Heart left ventricle (tissue), 16 donors: ENCODE data around the gene FAF1. TPM values are rescaled to one million over a fixed set of nuclear protein-coding genes. Genes with fewer than 3 reads are reported as not detected.

Source experiments
- ATAC-seq, 4 donors: fragments of 200-7000 bp; cut with Tn5 transposase; one replicate each; pipeline ENCODE4 v1.9.1; 2020 to 2022; ENCODE audit warnings: moderate library complexity in 4 of 4, mild to moderate bottlenecking in 3 of 4, moderate number of reproducible peaks in 1 of 4
- DNase-seq, 5 donors: peaks; one replicate each; pipeline ENCODE4 v3.0.0-alpha.2; 2020
- H3K27ac ChIP-seq, 12 donors: fragments of 200-600 bp; sonication (generic) in 4 of 12; one replicate each; pipeline versions ENCODE4 v1.5.0 to v1.8.0; 2016 to 2022; ENCODE audit warnings: mild to moderate bottlenecking in 2 of 12
- H3K27me3 ChIP-seq, 9 donors: fragments of 200-600 bp; sonication (generic) in 2 of 9; one replicate each; pipeline versions ENCODE4 v1.5.1 to v1.8.0; 2016 to 2022; ENCODE audit warnings: mild to moderate bottlenecking in 3 of 9
- H3K36me3 ChIP-seq, 9 donors: fragments of 200-600 bp; sonication (generic) in 2 of 9; one replicate each; pipeline versions ENCODE4 v1.5.0 to v1.8.0; 2018 to 2022; ENCODE audit warnings: mild to moderate bottlenecking in 2 of 9
- H3K4me1 ChIP-seq, 12 donors: fragments of 200-600 bp; sonication (generic) in 4 of 12; one replicate each; pipeline versions ENCODE4 v1.5.0 to v1.8.0; 2016 to 2022; ENCODE audit warnings: mild to moderate bottlenecking in 3 of 12
- H3K4me3 ChIP-seq, 12 donors: fragments of 200-600 bp; sonication (generic) in 4 of 12; one replicate each; pipeline versions ENCODE4 v1.5.0 to v1.8.0; 2017 to 2022; ENCODE audit warnings: mild to moderate bottlenecking in 9 of 12, moderate library complexity in 4 of 12
- H3K9me3 ChIP-seq, 12 donors: fragments of 200-600 bp; sonication (generic) in 4 of 12; one replicate each; pipeline versions ENCODE4 v1.5.0 to v1.8.0; 2016 to 2022; ENCODE audit warnings: mild to moderate bottlenecking in 1 of 12
- POLR2A ChIP-seq, 2 donors: fragments of 450-650 bp; IDR thresholded peaks; one replicate each; pipeline ENCODE4 v1.6.1; 2017; ENCODE audit warnings: antibody characterized with exemption in 2 of 2, mild to moderate bottlenecking in 2 of 2, moderate library complexity in 2 of 2
- WGBS, 4 donors: extraction: QIAGEN DNeasy Blood & Tissue Kit in 2 of 4; methylation state at CpG; one replicate each; pipeline versions ENCODE4 v1.1.5 to v1.1.7; 2013 to 2018; 5-methylcytosine and 5-hydroxymethylcytosine counted together
- intact Hi-C, 10 donors: fragments of 100-400 bp; cut with DNase I; formaldehyde crosslinking; loops; one replicate each; pipeline versions ENCODE4 v1.11.1 to v1.14.2; 2022
- polyA plus RNA-seq, 2 donors: library from polyadenylated mRNA; stranded (reverse); fragments of 200-250 nt; gene quantifications; one replicate each; pipeline ENCODE4 v1.2.3, GENCODE V29; 2013
- total RNA-seq, 9 donors: library from RNA; depleted of rRNA in 2 of 9; stranded (reverse); fragments of >200 nt in 2 of 9; fragmentation: NEBNext Ultra II Directional in 3 of 9; extraction: Animal tissue kit (Norgen Biotek cat#: 25700) in 3 of 9; gene quantifications; one replicate each; pipeline versions ENCODE4 v1.1.0 to v1.2.4, GENCODE V29; 2016 to 2023
- TF ChIP-seq, protein P1 (sequence below), 12 donors: fragments of 200-600 bp; sonication (generic) in 4 of 12; IDR thresholded peaks; one replicate each; pipeline versions ENCODE4 v1.5.0 to v1.8.0; 2018 to 2022; ENCODE audit warnings: antibody characterized with exemption in 12 of 12, mild to moderate bottlenecking in 5 of 12
- donor health status: ischemic (EF 13 %, LVEDD 7.1; RV severe dilation, severe dysfunction).
- donor health status: healthy with polysubstance abuse.
- donor health status: DM: no; HTN: yes; CAD: no.
- donor health status: DM: no; HTN: no; CAD: no.
- donor health status: ischemic (EF 25% LVEDD 6.9; RV normal size, moderate dysfunction).
- donor health status: ischemic (EF 25% LVEDD 5.7; RV mildly dilated, moderate dysfunction).
- donor health status: healthy.
- donor health status: DM: yes; HTN: yes; CAD: no.
- donor health status: ischemic (EF 35%, LVEDD 5.7; RV mildly dilated, moderate dysfunction).
- donor health status: nonischemic (EF 11% LVEDD 7.7; RV severe dilation, severe dysfunction).
- donor health status: DM: yes; HTN: yes; CAD: no.
- donor health status: PGD.
- donor health status: ischemic (EF 29% LVEDD 5.4; RV normal size, mild dysfunction).
- donor health status: nonischemic (EF 23%, LVEDD 6.1; RV moderate dilation, normal function).

FAF1 gene
- total and polyA plus RNA-seq, 11 donors, result 41.0 to 112 (median 81.3) TPM

DNA sequence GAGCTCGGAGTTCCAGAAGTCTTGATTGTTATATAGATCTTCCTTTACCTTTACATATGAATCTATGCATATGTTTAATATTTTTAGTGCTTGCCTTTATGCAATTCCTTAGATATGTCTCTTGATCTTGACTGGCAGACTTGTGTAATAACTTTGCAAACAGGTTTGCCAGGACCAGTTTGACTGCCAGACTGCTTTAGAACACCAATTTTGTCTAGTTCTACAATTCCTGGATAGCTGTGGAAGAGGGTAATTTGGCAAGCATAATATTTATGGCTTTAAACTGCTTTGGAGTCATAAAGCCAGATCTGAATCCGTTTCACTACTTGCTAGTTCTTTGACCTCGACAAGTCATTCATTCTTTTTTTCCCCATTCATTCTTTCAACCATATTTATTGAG, 250.0 kb downstream of the FAF1 start:
- no peak overlapping the region for H3K4me3 ChIP-seq
- no peak for TF ChIP-seq POLR2A (IDR thresholded peaks at IDR 0.05)
- H3K9me3 ChIP-seq, result no peaks in the 10 kb centered on the region
- H3K27ac ChIP-seq, result no peak overlapping the region
- H3K27me3 ChIP-seq, result no peaks in the 10 kb centered on the region
- ATAC-seq (no peak), DNase-seq (no peak)
- peaks cover 0 to 10% (median 0%) of the 10 kb centered on the region in 12 donors for H3K4me1 ChIP-seq
- intact Hi-C loops, result no loop called here
- WGBS, 4 donors, result 93 to 96% (median 95%) methylated on average over 3 of the region's 3 CpGs
- H3K36me3 ChIP-seq, result no peaks in the 10 kb centered on the region

DNA sequence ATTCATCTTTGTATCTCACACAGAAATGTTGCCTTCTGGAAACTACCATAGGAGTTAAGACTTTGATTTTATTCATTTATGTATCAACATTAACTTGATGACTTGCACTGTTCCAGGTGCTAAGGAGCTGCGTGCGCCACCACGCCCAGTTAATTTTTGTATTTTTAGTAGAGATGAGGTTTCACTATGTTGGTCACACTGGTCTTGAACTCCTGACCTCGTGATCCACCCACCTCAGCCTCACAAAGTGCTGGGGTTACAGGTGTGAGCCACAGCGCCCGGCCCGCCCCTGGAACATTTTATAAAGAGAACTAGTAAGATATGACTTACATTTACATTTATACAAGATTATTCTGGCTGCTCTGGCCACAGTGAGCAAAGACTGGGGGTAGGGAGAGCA, 252.2 kb downstream of the FAF1 start:
- peaks cover 0 to 12% (median 0%) of the 10 kb centered on the region in 12 donors for H3K4me1 ChIP-seq
- intact Hi-C loops, result loop anchor here in 4 of 10 donors (5.0 to 10.0 kb wide), 3 partner anchors 333 to 343 kb away; no protein-coding TSS in a partner anchor

DNA sequence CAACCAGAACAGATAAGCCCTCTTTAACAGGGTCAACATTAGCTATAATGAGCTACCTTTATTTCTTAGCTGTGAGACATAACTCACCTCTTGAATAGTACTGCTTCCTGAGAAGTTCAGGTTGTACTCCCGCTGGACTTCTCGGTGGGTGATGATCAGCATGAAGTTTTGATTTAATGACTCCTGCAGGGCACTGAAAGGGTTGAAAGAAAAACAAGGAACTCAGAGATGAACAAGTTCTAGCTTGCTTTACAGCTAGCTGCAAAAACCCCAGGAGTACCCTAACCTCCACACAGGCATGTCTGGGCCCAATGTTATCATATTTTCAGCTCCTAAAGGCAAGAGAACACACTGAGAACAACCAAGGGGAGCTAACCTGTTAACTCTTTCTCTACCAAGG, 254.4 kb downstream of the FAF1 start:
- Histone ChIP-seq H3K9me3 (no peaks in the 10 kb centered on the region), H3K27me3 (no peaks in the 10 kb centered on the region), H3K4me3 (no peak overlapping the region), H3K4me1 (peaks cover 0 to 16% (median 4%) of the 10 kb centered on the region in 12 donors), H3K36me3 (no peaks in the 10 kb centered on the region), H3K27ac (no peak overlapping the region)
- ATAC-seq (no peak), DNase-seq (no peak)
- WGBS, 4 donors, result 68 to 73% (median 71%) methylated on average over 2 of the region's 2 CpGs
- intact Hi-C loops, result loop anchor here in 6 of 10 donors (2.0 to 10.0 kb wide), 4 partner anchors 331 to 341 kb away; no protein-coding TSS in a partner anchor
- TF ChIP-seq POLR2A (IDR thresholded peaks at IDR 0.05), result no peak
- TF ChIP-seq, protein P1, sequence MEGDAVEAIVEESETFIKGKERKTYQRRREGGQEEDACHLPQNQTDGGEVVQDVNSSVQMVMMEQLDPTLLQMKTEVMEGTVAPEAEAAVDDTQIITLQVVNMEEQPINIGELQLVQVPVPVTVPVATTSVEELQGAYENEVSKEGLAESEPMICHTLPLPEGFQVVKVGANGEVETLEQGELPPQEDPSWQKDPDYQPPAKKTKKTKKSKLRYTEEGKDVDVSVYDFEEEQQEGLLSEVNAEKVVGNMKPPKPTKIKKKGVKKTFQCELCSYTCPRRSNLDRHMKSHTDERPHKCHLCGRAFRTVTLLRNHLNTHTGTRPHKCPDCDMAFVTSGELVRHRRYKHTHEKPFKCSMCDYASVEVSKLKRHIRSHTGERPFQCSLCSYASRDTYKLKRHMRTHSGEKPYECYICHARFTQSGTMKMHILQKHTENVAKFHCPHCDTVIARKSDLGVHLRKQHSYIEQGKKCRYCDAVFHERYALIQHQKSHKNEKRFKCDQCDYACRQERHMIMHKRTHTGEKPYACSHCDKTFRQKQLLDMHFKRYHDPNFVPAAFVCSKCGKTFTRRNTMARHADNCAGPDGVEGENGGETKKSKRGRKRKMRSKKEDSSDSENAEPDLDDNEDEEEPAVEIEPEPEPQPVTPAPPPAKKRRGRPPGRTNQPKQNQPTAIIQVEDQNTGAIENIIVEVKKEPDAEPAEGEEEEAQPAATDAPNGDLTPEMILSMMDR (IDR thresholded peaks at IDR 0.05), result no peak

More for the DNA sequence above, 252.2 kb downstream of the FAF1 start:
- no peaks in the 10 kb centered on the region for H3K36me3 ChIP-seq
- ATAC-seq (no peak), DNase-seq (no peak)
- H3K27ac ChIP-seq, result no peak overlapping the region
- no peak for TF ChIP-seq POLR2A (IDR thresholded peaks at IDR 0.05)
- TF ChIP-seq, protein P1 (IDR thresholded peaks at IDR 0.05), result no peak
- no peak overlapping the region for H3K4me3 ChIP-seq
- H3K9me3 ChIP-seq, result no peaks in the 10 kb centered on the region
- WGBS, 4 donors, result 95 to 98% (median 96%) methylated on average over 7 of the region's 7 CpGs
- H3K27me3 ChIP-seq, result no peaks in the 10 kb centered on the region

DNA sequence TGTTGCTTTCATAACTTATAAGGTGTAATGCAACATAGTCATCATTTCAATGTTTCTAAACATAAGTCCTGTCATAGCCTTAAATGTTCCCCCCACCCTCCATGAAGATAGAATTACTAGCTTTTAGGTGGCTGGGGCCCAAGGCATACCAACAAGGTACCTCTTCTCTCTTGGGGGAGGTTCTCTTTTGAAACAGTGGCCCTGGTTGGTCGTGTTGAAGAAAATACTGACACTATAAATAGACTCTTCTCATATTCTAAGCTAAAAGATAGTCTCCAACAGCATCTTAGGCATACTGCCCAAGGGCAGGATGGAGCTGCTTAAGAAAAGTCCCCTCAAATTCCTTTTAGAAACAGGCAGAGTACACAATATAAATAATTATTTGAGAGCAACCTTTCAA, 255.0 kb downstream of the FAF1 start:
- Histone ChIP-seq H3K27me3 (no peaks in the 10 kb centered on the region), H3K4me1 (peaks cover 0 to 16% (median 4%) of the 10 kb centered on the region in 12 donors), H3K27ac (no peak overlapping the region), H3K9me3 (no peaks in the 10 kb centered on the region), H3K36me3 (no peaks in the 10 kb centered on the region), H3K4me3 (no peak overlapping the region)
- intact Hi-C loops, result loop anchor here in 6 of 10 donors (2.0 to 10.0 kb wide), 4 partner anchors 330 to 340 kb away; no protein-coding TSS in a partner anchor
- ATAC-seq, result no peak
- no peak for TF ChIP-seq POLR2A (IDR thresholded peaks at IDR 0.05)
- TF ChIP-seq, protein P1 (IDR thresholded peaks at IDR 0.05), result no peak
- no peak for DNase-seq
- 3 to 12% (median 7%) methylated on average over 1 of the region's 1 CpG for WGBS, 4 donors

DNA sequence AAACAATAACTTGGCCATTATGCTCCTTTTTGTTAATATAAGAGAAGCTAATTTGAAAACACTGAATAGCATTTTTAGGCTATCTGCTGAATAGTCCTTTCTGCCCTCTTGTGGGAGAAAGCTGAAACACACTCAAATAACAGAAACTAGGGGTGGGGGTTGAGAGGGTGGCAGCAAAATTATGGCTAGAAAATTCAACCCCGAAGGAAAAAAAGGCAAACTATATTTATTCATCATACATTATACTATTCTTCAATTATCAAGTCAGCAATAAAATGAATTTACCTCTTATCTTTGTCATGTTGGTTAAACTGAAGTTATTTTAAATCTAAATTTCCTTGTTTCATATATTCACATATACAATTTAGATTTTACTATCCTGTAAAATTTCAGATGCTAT, 255.9 kb downstream of the FAF1 start:
- ATAC-seq (no peak), DNase-seq (no peak)
- Histone ChIP-seq H3K4me1 (peaks cover 0 to 16% (median 4%) of the 10 kb centered on the region in 12 donors), H3K27ac (no peak overlapping the region), H3K27me3 (no peaks in the 10 kb centered on the region), H3K4me3 (no peak overlapping the region), H3K36me3 (no peaks in the 10 kb centered on the region), H3K9me3 (no peaks in the 10 kb centered on the region)
- intact Hi-C loops, result loop anchor here in 8 of 10 donors (2.0 to 10.0 kb wide), 5 partner anchors 329 to 339 kb away; no protein-coding TSS in a partner anchor
- WGBS, 4 donors, result 27 to 49% (median 43%) methylated on average over 1 of the region's 1 CpG
- TF ChIP-seq, protein P1 (IDR thresholded peaks at IDR 0.05), result peak; percentile 49 to 78 (median 69)
- TF ChIP-seq POLR2A (IDR thresholded peaks at IDR 0.05), result no peak
